Daoy (cell line): ENCODE measurements around the gene KLF5. TPM values are rescaled to one million over a fixed set of nuclear protein-coding genes. Genes with fewer than 3 reads are reported as not detected.
"Not testable (repeated sequence)": the region's sequence is repeated elsewhere in the genome, so short reads cannot be mapped to it uniquely, and the experiment has no call there.

Source experiments
- DNase-seq: peaks from one replicate; pipeline ENCODE4 v3.0.0-alpha.2; 2015; ENCODE audit warnings: low read depth
- total RNA-seq: library from RNA; depleted of rRNA; stranded (reverse); fragments of >200 nt; shearing (Covaris generic); gene quantifications from 2 replicates; pipeline ENCODE4 v1.2.3, GENCODE V29; 2014; rRNA removed

KLF5 gene
- total RNA-seq, result 3.3 and 4.6 TPM in 2 replicates

- DNase-seq, result peak; percentile 94
Observed at GRCh38 chr13:73058736-73059459, at the start of gene KLF5. Gene KLF5 (plus strand): TSS chr13:73059005. CDS start chr13:73059328, 323 bp downstream.

DNA sequence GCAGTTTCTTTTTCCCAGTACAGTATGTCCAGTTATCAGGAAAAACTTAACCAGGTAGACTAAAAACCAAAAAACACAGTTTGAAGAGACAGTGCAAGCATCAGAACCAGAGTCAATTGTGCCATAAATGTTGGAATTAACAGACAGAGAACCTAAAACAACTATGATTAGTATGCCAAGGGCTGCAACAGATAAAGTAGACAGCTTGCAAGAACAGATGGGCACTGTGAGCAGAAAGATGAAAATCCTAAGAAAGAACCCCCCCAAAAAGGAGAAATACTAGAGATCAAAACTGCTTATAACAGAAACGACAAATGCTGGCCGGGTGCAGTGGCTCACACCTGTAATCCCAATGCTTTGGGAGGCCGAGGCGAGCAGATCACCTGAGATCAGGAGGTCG lies 47.1 kb upstream of the KLF5 start:
- no peak for DNase-seq

- DNase-seq, result no peak
Observed at GRCh38 chr13:73015805-73016204, 43.0 kb upstream of the KLF5 start.

GRCh38 chr13:73018336-73018735 lies 40.5 kb upstream of the KLF5 start:
- no peak for DNase-seq

DNA sequence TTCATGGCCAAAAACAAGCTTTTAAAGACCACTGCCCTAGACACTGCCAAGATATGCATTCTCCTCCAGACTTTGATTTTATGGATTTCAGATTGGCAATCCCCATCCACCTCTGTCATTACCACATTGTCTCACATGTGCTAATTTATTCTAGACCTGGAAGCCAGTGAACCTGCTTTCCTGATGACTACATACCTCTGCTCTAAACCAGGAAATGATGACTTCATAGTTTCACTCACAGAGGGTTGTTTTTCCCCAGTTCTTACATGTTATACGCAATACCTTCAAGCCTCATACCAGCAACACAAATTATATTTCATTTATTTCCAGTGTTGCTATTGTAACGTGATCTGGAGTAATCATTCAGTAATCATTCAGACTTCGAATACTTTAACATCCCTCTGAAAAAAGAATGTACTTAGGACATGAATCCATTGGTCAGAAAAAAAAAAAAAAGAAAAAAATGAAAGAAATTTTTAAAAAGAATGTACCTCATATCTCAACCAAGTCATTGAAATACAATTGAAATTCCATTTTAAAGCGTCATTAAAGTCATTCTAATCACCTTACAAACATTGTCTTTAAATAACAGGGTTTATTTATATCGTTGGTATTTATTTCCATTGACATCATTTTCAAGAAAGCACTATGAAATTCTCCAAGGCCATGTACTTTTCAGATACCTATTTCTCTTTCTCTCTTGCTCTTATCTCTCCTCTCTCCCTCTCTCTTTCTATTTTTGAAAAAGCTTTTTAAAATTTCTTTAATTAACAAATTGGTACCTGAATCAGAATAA lies 33.4 kb upstream of the KLF5 start:
- DNase-seq, result no peak

DNA sequence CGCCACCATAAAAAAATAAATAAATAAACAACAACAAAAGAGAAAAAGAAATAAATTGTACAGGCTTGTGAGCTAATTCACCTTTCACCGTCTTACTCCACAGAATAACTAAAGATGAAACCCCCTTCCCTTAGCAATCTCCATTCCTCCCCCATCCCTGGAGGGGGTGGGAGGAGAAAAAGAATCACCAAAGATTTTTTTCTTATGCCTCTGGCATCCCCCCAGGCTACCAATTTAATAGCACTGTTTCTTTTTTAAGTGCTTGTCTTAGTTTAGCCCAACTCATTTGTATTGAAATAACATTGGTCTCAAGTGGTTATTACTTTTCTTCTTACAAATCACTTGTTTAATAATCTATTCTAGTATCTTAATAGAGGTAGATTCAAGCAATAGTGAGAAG lies 23.9 kb upstream of the KLF5 start:
- DNase-seq, result no peak

DNA sequence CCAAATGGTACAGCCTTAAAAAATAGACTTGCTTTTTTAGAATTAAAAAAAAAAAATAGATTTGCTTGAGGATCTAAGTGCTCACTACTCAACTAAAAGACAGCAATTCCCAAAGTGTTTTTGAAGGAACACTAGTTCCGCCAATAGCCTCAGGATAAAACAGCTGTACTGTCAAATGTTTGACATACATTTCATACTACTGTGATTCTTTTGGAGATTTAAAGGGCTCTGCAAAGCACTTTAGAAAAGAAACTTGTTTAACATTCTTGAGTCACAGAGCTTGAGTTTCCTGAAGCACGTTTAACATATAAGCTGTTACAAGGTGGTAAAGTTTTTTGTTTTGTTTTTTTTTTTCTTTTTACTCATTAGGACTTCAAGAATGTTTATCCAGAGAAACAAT lies 23.1 kb upstream of the KLF5 start:
- no peak for DNase-seq

- DNase-seq, result no peak
Observed at GRCh38 chr13:73036566-73036965, 22.2 kb upstream of the KLF5 start.

DNA sequence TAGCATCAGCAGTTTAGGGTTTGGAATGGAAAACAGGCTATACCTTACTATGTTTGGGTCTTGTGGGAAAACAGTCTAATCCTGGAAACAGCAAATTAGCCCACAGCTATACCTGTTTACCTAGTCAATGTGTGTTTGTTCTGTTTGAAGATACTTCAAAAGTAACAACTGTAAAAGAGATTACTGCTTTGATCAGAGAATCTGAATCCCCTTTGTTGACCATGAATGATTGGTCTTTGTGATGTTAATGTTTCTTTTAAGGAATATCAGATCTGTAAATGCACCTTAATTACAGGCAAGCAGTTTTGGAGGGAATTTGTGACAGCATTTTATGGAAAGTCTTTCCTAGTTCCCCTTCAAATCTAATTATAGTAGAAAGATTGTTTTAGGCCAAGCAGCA lies 20.7 kb upstream of the KLF5 start:
- DNase-seq, result no peak

- no peak for DNase-seq
Observed at GRCh38 chr13:73039201-73040108, 19.4 kb upstream of the KLF5 start.

GRCh38 chr13:73040484-73040883 lies 18.3 kb upstream of the KLF5 start:
- no peak for DNase-seq

- no peak for DNase-seq
Observed at GRCh38 chr13:73040968-73041596, 17.7 kb upstream of the KLF5 start.

DNA sequence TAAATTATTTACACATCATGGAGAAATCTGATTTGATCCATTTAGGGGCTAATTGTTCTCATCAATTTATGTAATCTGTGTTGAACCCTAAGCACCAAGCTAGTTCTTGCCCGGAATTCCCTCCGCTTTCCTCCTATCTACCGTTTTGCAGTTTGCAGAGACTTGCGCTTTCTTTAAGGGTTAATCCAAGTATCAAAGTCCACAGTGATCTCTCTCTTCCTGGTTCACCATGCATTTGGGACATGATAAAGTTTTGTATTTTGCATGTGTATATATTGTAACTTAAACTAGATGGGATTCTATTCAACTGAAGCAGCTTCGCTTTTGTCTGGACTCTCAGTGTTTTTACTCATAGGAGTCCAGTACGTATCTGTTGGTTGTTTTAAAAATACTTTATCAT lies 13.8 kb upstream of the KLF5 start:
- no peak for DNase-seq

GRCh38 chr13:73048615-73049014 lies 10.2 kb upstream of the KLF5 start:
- DNase-seq, result not testable (repeated sequence)

GRCh38 chr13:73054712-73055111 lies 4.1 kb upstream of the KLF5 start:
- DNase-seq, result no peak

DNA sequence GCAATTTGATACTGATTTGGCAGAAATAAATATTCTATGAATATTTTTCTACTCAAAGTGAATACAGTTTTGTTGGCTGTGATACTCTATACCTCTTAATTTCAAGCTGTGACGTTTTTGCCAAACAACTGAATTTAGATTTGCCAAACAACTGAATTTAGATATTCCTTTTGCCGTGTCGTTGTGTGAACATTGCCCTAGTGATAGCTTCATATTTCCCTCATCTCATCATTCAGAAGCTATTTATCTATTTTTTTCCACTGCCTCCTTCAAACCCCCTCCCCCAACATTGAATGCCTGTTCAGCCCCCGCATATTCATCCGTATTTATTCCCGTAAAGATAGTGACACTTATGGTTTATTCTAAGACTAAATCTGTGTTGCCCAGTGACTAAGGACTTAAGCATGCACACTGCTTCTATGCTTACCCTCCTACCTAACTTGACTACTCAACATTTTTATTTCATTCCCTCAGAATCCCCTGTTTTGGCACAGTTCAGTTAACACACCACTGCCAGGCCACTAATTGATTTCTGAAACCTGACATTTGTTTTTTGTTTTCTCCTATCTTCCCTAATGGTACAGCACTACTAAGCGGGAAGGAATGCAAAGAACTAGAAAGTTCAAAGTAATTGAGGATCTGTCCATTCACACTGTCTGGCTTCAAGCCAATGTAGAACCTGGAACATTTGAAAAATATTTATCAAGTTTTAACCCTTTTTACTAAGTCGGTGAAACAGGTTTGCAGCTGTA lies 2.8 kb upstream of the KLF5 start:
- peak; percentile 69 for DNase-seq

GRCh38 chr13:73056565-73056962 lies 2.2 kb upstream of the KLF5 start:
- no peak for DNase-seq

GRCh38 chr13:73057284-73058063 lies 1.3 kb upstream of the KLF5 start:
- DNase-seq, result no peak

GRCh38 chr13:73058064-73058313 lies 816 bp upstream of the KLF5 start:
- DNase-seq, result no peak

DNA sequence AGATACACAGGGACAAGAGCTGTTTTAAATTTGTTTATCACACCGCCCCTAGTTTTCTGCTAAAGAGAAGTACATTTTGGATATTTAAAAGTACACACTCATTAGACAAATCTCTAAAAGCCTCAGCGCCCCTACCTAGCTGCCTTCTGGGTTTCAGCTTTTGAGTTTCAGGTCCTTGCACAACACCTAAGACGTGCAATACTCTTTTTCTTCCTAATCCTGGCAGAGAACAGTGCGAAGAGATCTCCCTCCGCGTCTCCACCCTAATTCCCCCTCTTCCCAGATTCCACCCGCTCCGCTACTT lies 421 bp upstream of the KLF5 start:
- no peak for DNase-seq
